Measurements from ENCODE around the gene FBRSL1. TPM values are rescaled to one million over a fixed set of nuclear protein-coding genes. Genes with fewer than 3 reads are reported as not detected.

FBRSL1 gene
- total RNA-seq, 1 donor, result 3.9 TPM

DNA sequence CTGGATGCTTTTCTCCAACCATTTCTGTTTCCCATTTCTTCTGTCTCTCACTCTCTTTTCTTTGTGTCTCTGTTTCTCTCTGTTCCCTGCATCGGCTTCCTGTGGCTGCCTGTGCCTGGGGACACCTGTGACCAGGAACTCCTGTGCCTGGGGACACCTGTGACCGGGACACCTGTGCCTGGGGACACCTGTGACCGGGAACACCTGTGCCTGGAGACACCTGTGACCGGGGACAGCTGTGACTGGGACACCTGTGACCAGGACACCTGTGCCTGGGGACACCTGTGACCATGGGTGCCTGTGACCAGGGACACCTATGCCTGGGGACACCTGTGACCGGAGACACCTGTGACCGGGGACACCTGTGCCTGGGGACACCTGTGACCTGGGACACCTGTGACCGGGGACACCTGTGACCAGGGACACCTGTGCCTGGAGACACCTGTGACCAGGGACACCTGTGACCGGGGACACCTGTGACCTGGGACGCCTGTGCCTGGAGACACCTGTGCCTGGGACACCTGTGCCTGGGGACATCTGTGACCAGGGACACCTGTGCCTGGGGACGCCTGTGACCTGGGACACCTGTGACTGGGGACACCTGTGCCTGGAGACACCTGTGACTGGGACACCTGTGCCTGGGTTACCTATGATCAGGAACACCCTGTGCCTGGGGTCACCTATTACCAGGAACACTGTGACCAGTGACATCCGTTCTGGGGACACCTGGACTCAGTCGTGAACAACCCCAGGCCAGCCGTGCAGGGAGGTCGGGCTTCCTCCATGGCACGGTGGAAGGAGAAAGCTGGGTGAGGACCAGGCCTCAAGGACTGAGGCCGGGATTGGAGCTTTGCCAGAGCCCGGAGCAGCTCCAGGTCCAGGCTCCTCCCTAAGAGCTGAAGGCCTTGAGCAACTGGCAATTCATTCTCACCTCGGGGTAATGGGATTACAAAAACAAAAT lies 23.4 kb upstream of the FBRSL1 start:
- no peak for DNase-seq (ENCODE audit: low read depth)
- TF ChIP-seq, protein P1, sequence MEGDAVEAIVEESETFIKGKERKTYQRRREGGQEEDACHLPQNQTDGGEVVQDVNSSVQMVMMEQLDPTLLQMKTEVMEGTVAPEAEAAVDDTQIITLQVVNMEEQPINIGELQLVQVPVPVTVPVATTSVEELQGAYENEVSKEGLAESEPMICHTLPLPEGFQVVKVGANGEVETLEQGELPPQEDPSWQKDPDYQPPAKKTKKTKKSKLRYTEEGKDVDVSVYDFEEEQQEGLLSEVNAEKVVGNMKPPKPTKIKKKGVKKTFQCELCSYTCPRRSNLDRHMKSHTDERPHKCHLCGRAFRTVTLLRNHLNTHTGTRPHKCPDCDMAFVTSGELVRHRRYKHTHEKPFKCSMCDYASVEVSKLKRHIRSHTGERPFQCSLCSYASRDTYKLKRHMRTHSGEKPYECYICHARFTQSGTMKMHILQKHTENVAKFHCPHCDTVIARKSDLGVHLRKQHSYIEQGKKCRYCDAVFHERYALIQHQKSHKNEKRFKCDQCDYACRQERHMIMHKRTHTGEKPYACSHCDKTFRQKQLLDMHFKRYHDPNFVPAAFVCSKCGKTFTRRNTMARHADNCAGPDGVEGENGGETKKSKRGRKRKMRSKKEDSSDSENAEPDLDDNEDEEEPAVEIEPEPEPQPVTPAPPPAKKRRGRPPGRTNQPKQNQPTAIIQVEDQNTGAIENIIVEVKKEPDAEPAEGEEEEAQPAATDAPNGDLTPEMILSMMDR (IDR thresholded peaks at IDR 0.05; ENCODE audit: insufficient read depth, low read depth, low read length), result no peak

DNA sequence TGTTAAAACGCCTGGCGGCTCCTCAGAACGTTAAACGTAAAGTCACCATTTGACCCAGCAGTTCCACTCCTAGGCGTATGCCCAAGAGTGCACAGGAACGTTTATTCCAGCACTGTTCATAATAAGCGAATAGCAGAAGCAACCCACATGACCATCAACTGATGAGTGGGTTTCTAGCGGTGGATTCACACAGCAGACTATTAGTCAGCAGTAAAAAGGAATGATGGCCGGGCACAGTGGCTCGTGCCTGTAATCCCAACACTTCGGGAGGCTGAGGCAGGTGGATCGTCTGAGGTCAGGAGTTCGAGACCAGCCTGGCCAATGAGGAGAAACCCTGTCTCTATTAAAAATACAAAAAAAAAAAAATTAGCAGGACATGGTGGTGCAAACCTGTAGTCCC lies 22.4 kb upstream of the FBRSL1 start:
- TF ChIP-seq, protein P1 (IDR thresholded peaks at IDR 0.05; ENCODE audit: insufficient read depth, low read depth, low read length), result no peak
- DNase-seq (ENCODE audit: low read depth), result no peak
- no peak overlapping the region for H3K4me3 ChIP-seq (ENCODE audit: low read depth, low read length)

More for the DNA sequence above, 23.4 kb upstream of the FBRSL1 start:
- H3K4me3 ChIP-seq (ENCODE audit: low read depth, low read length), result no peak overlapping the region

DNA sequence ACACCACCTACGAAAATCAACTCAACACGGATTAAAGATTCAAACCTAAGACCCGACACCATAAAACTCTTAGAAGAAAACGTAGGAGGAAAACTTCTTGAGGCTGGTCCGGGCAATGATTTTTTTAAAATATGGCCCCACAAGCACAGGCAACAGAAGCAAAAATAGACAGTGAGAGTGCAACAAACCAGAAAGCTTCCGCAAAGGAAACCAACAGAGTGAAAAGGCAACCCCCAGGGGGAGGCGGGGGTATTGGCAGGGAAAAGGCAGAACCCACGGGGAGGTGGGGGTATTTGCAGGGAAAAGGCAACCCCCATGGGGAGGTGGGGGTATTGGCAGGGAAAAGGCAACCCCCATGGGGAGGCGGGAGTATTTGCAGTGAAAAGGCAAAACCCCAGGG lies 20.5 kb upstream of the FBRSL1 start:
- no peak for DNase-seq (ENCODE audit: low read depth)
- TF ChIP-seq, protein P1 (IDR thresholded peaks at IDR 0.05; ENCODE audit: insufficient read depth, low read depth, low read length), result no peak
- no peak overlapping the region for H3K4me3 ChIP-seq (ENCODE audit: low read depth, low read length)

DNA sequence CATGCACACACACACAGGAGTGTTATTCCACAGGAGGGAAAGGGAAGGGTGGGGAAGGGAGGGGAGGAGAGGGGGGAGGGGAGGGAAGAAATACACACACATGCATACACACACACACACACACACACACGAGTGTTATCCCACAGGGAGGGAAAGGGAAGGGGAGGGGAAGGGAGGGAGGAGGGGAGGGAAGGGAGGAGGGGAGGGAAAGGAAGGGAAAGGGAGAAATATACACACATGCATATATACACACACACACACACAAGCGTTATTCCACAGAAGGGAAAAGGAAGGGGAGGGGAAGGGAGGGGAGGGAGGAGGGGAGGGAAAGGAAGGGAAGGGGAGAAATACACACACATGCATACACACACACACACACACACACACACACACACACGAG lies 19.6 kb upstream of the FBRSL1 start:
- TF ChIP-seq, protein P1 (IDR thresholded peaks at IDR 0.05; ENCODE audit: insufficient read depth, low read depth, low read length), result no peak
- no peak overlapping the region for H3K4me3 ChIP-seq (ENCODE audit: low read depth, low read length)
- no peak for DNase-seq (ENCODE audit: low read depth)

DNA sequence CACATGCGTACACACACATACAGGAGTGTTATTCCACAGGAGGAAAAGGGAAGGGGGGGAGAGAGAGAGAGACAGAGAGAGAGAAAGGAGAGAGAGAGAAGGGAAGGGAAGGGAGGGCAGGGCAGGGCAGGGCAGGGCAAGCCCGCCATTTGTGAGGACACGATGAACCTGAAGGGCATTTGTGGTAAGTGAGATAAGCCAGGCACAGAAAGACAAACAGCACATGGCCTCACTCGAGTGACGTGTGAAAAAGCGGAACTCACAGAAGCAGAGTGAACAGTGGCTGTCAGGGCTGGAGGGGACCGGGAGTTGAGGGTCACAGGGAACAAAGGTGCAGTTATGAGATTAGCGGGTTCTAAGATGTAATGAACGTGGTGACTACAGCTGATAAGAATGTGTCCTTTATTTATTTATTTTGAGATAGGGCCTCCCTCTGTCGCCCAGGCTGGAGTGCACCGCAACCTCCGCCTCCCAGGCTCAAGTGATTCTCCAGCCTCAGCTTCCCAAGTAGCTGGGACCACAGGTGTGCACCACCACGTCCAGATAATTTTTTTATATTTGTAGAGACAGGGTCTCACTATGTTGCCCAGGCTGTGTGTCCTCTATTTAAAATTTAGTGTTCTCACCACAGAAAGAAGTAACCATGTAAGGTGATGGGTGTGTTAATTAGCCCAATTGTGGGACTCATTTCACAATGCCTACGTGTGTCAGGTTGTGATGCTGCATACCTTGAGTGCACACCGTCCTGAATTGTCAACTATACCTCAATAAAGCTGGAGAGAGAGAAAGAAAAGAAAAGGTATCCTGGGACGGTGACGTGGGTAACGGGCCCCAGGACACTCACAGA lies 18.7 kb upstream of the FBRSL1 start:
- TF ChIP-seq, protein P1 (IDR thresholded peaks at IDR 0.05; ENCODE audit: insufficient read depth, low read depth, low read length), result no peak
- H3K4me3 ChIP-seq (ENCODE audit: low read depth, low read length), result no peak overlapping the region
- DNase-seq (ENCODE audit: low read depth), result no peak

DNA sequence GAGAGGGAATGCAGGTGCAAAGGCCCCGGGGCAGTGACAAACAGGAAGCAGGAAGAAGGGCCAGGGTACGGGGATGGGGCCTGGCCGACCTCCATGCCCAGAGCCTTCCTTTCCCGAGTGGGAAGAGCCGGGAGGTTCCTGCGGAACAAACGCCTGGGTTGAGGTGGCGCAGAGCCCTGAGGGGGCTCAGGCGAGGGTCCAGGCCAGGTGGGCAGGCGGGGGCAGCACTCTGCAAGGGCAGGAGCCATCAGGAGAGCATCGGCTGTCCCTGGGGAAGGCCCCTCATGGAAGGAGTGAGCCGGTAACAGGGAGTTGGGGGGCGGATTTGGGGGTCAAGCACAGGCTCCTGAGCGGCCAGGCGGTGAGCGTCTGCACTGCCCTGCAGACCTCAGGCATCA lies 18.1 kb upstream of the FBRSL1 start:
- no peak for DNase-seq (ENCODE audit: low read depth)
- no peak overlapping the region for H3K4me3 ChIP-seq (ENCODE audit: low read depth, low read length)
- TF ChIP-seq, protein P1 (IDR thresholded peaks at IDR 0.05; ENCODE audit: insufficient read depth, low read depth, low read length), result no peak

All from fibroblast of villous mesenchyme (primary cell).